ENCODE measurements around the gene RGL3.
"Not testable (repeated sequence)": the region's sequence is repeated elsewhere in the genome, so short reads cannot be mapped to it uniquely, and the experiment has no call there.

The RGL3 gene

GRCh38 chr19:11410682-11411081, 8.4 kb downstream of the RGL3 start:
- H3K9me3 Mint-ChIP-seq: no peaks in the 10 kb centered on the region
- H3K4me1 Mint-ChIP-seq: peaks cover 6% of the 10 kb centered on the region
- H3K27me3 Mint-ChIP-seq: peaks cover 35% of the 10 kb centered on the region
- no peak overlapping the region for H3K27ac Mint-ChIP-seq
- ATAC-seq (no peak), DNase-seq (no peak)
- no peak overlapping the region for H3K4me3 Mint-ChIP-seq

- no peaks in the 10 kb centered on the region for H3K9me3 Mint-ChIP-seq
- no peak overlapping the region for H3K4me3 Mint-ChIP-seq
- DNase-seq (no peak), ATAC-seq (no peak)
- peaks cover 32% of the 10 kb centered on the region for H3K27me3 Mint-ChIP-seq
- H3K27ac Mint-ChIP-seq: no peak overlapping the region
- H3K4me1 Mint-ChIP-seq: peaks cover 6% of the 10 kb centered on the region
Measured at GRCh38 chr19:11408591-11408990, 10.5 kb downstream of the RGL3 start.

- not testable (repeated sequence) for DNase-seq, H3K4me1 Mint-ChIP-seq, ATAC-seq, H3K27ac Mint-ChIP-seq, H3K9me3 Mint-ChIP-seq, H3K4me3 Mint-ChIP-seq
- H3K27me3 Mint-ChIP-seq: peaks cover 32% of the 10 kb centered on the region
Measured at GRCh38 chr19:11406703-11407236, 12.3 kb downstream of the RGL3 start.

- H3K9me3 Mint-ChIP-seq: no peaks in the 10 kb centered on the region
- peak overlapping the region in 1 of 2 donors; percentile 19 for H3K27ac Mint-ChIP-seq
- peaks cover 32% of the 10 kb centered on the region for H3K27me3 Mint-ChIP-seq
- DNase-seq: peak; percentile 20 to 39
- peak; percentile 81 for ATAC-seq
- H3K4me1 Mint-ChIP-seq: peaks cover 6% of the 10 kb centered on the region
- no peak overlapping the region for H3K4me3 Mint-ChIP-seq
Measured at GRCh38 chr19:11405846-11406643, 13.1 kb downstream of the RGL3 start.

GRCh38 chr19:11404588-11405222, 14.4 kb downstream of the RGL3 start:
- H3K27ac Mint-ChIP-seq: no peak overlapping the region
- DNase-seq: no peak
- H3K4me1 Mint-ChIP-seq: peaks cover 6% of the 10 kb centered on the region
- H3K9me3 Mint-ChIP-seq: no peaks in the 10 kb centered on the region
- no peak overlapping the region for H3K4me3 Mint-ChIP-seq
- no peak for ATAC-seq
- H3K27me3 Mint-ChIP-seq: peaks cover 39% of the 10 kb centered on the region

- Mint-ChIP-seq H3K27ac (no peak overlapping the region), H3K27me3 (peaks cover 18% of the 10 kb centered on the region), H3K4me1 (peaks cover 6% of the 10 kb centered on the region), H3K9me3 (no peaks in the 10 kb centered on the region), H3K4me3 (no peak overlapping the region)
- no peak for DNase-seq
- ATAC-seq: no peak
Measured at GRCh38 chr19:11401808-11402543, 17.1 kb downstream of the RGL3 start.

GRCh38 chr19:11400798-11401197, 18.3 kb downstream of the RGL3 start:
- Mint-ChIP-seq H3K4me3 (no peak overlapping the region), H3K27ac (no peak overlapping the region), H3K9me3 (no peaks in the 10 kb centered on the region), H3K27me3 (peaks cover 7% of the 10 kb centered on the region), H3K4me1 (no peaks in the 10 kb centered on the region)
- ATAC-seq (no peak), DNase-seq (no peak)

GRCh38 chr19:11399667-11400066, 19.4 kb downstream of the RGL3 start:
- no peaks in the 10 kb centered on the region for H3K4me1 Mint-ChIP-seq
- H3K9me3 Mint-ChIP-seq: no peaks in the 10 kb centered on the region
- H3K4me3 Mint-ChIP-seq: no peak overlapping the region
- peaks cover 15% of the 10 kb centered on the region for H3K27me3 Mint-ChIP-seq
- H3K27ac Mint-ChIP-seq: no peak overlapping the region
- no peak for DNase-seq
- ATAC-seq: peak; percentile 20

GRCh38 chr19:11397089-11397610, 22.0 kb downstream of the RGL3 start:
- Mint-ChIP-seq H3K4me1 (no peaks in the 10 kb centered on the region), H3K4me3 (no peak overlapping the region), H3K27me3 (peaks cover 15% of the 10 kb centered on the region), H3K9me3 (no peaks in the 10 kb centered on the region), H3K27ac (no peak overlapping the region)
- no peak for DNase-seq
- ATAC-seq: no peak

- Mint-ChIP-seq H3K9me3 (peaks cover 4 to 9% of the 10 kb centered on the region in 2 donors), H3K27ac (no peak overlapping the region), H3K4me1 (peaks cover 8% of the 10 kb centered on the region), H3K4me3 (no peak overlapping the region), H3K27me3 (peaks cover 8% of the 10 kb centered on the region)
- no peak for ATAC-seq
- no peak for DNase-seq
Measured at GRCh38 chr19:11390933-11391680, 28.0 kb downstream of the RGL3 start.

GRCh38 chr19:11390359-11390758, 28.8 kb downstream of the RGL3 start:
- Mint-ChIP-seq H3K4me1 (peaks cover 8% of the 10 kb centered on the region), H3K27ac (no peak overlapping the region), H3K27me3 (peaks cover 5% of the 10 kb centered on the region), H3K4me3 (no peak overlapping the region), H3K9me3 (peaks cover 4 to 9% of the 10 kb centered on the region in 2 donors)
- ATAC-seq (no peak), DNase-seq (no peak)

GRCh38 chr19:11387162-11388034, 31.7 kb downstream of the RGL3 start:
- Mint-ChIP-seq H3K27me3 (peaks cover 27% of the 10 kb centered on the region), H3K4me1 (peaks cover 24% of the 10 kb centered on the region), H3K9me3 (peaks cover 4 to 9% of the 10 kb centered on the region in 2 donors), H3K27ac (no peak overlapping the region), H3K4me3 (no peak overlapping the region)
- ATAC-seq (no peak), DNase-seq (no peak)

- Mint-ChIP-seq H3K4me3 (no peak overlapping the region), H3K27ac (peak overlapping the region in 1 of 2 donors; percentile 12), H3K9me3 (no peaks in the 10 kb centered on the region), H3K4me1 (peaks cover 41% of the 10 kb centered on the region), H3K27me3 (peaks cover 28% of the 10 kb centered on the region)
- no peak for DNase-seq
- no peak for ATAC-seq
Measured at GRCh38 chr19:11384778-11385129, 34.4 kb downstream of the RGL3 start.

- Mint-ChIP-seq H3K4me3 (peak overlapping the region; percentile 59 to 76), H3K27me3 (peaks cover 28% of the 10 kb centered on the region), H3K4me1 (peaks cover 47% of the 10 kb centered on the region), H3K27ac (no peak overlapping the region), H3K9me3 (no peaks in the 10 kb centered on the region)
- no peak for DNase-seq
- no peak for ATAC-seq
Measured at GRCh38 chr19:11383706-11384048, 35.4 kb downstream of the RGL3 start.

Measured in stimulated activated naive CD8-positive, alpha-beta T cell treated with anti-CD3 and anti-CD28 coated beads, Interleukin-15, amount 100 ng/mL, for 72 hours (primary cell).